H1 (cell line): ENCODE measurements around the gene ZNF768. TPM values are rescaled to one million over a fixed set of nuclear protein-coding genes. Genes with fewer than 3 reads are reported as not detected.

Experiments used
- ASH2L ChIP-seq: fragments of 200-600, 300-600 bp; sonication (generic); IDR thresholded peaks from one replicate; pipeline ENCODE4 v1.7.1; 2017; ENCODE audit warnings: low read length
- CHD1 ChIP-seq: IDR thresholded peaks from 2 replicates; pipeline ENCODE4 v1.6.1; 2012; ENCODE audit warnings: low read depth, low read length, improper control_type of control experiment
- CHD7 ChIP-seq: fragments of 300-600 bp; sonication (generic); IDR thresholded peaks from 2 replicates; pipeline ENCODE4 v1.7.1; 2012; ENCODE audit warnings: low read length, moderate library complexity, mild to moderate bottlenecking, inconsistent platforms; ENCODE audit not compliant: insufficient replicate concordance
- CREB1 ChIP-seq: IDR thresholded peaks from 2 replicates; pipeline ENCODE4 v1.6.1; 2012; ENCODE audit warnings: inconsistent platforms
- MAX ChIP-seq: IDR thresholded peaks from 2 replicates; pipeline ENCODE4 v1.6.1; 2012; ENCODE audit warnings: inconsistent platforms
- SP4 ChIP-seq: IDR thresholded peaks from 2 replicates; pipeline ENCODE4 v1.6.1; 2012; ENCODE audit warnings: low read length, inconsistent platforms
- SUZ12 ChIP-seq: fragments of 200-600 bp; sonication (generic); IDR thresholded peaks from 2 replicates; pipeline ENCODE4 v1.6.1; 2012; ENCODE audit warnings: mild to moderate bottlenecking, inconsistent platforms, low read length, moderate library complexity, mixed read lengths
- TAF1 ChIP-seq: IDR thresholded peaks from 2 replicates; pipeline ENCODE4 v1.6.1; 2011; ENCODE audit warnings: mild to moderate bottlenecking, low read depth, low read length
- TAF7 ChIP-seq: optimal IDR thresholded peaks from 2 replicates; pipeline ENCODE3; 2011; ENCODE audit warnings: low read depth, mild to moderate bottlenecking, inconsistent platforms, low read length, moderate library complexity, borderline replicate concordance
- ZNF274 ChIP-seq: IDR thresholded peaks from 2 replicates; pipeline ENCODE4 v1.7.0; 2012; ENCODE audit warnings: low read length, borderline replicate concordance; ENCODE audit errors: extremely low read depth
- polyA plus RNA-seq, 7 experiments: library from polyadenylated mRNA; depleted of rRNA in 3 of 7; stranded (reverse) in 5 of 7; unstranded in 2 of 7; fragments of >200 nt in 5 of 7; fragments of 200-250 nt in 2 of 7; gene quantifications; 1 replicate in 5 of 7; 2 replicates in 1 of 7; 4 replicates in 1 of 7; pipeline versions ENCODE4 v1.2.1 to v1.2.3, GENCODE V29; 2011 to 2013; ENCODE audit warnings: missing spikeins in 2 of 7, mixed read lengths in 2 of 7
- total RNA-seq: library from RNA; stranded (reverse); fragmentation: NEBNext Ultra II Directional; extraction: Animal tissue kit (Norgen Biotek cat#: 25700); gene quantifications from 2 replicates; pipeline ENCODE4 v1.2.1, GENCODE V29; 2021

The ZNF768 gene
- total and polyA plus RNA-seq, 2 of the 8 experiments (the other 6 are each of a cell fraction or from before 2014, with no cell fraction given): 36.1 to 47.7 TPM

GRCh38 chr16:30526823-30527634, 663 bp upstream of the ZNF768 start (continued):
- TF ChIP-seq TAF7: peak; percentile 19
- TF ChIP-seq MAX: peak; percentile 53
- TF ChIP-seq SP4: no peak
- no peak for TF ChIP-seq CHD1
- TF ChIP-seq CREB1: 0 out of 2 replicates have a peak, but pooled peaks have one; percentile 33
- TF ChIP-seq TAF1: peak; percentile 2
- TF ChIP-seq ASH2L: peak; percentile 58
- no peak for TF ChIP-seq CHD7
- no peak for TF ChIP-seq ZNF274
- no peak for TF ChIP-seq SUZ12
